Esophagus muscularis mucosa (tissue), 4 donors: Measurements from ENCODE around the gene WWC1. TPM values are rescaled to one million over a fixed set of nuclear protein-coding genes. Genes with fewer than 3 reads are reported as not detected.

ENCODE experiments used
- DNase-seq: peaks from one replicate; pipeline ENCODE4 v3.0.0-alpha.2; 2017; ENCODE audit errors: extremely low spot score
- H3K27ac ChIP-seq, 4 donors: fragments of 200-600 bp; sonication (generic); replicated peaks in 1 of 4; 1 replicate in 3 of 4; 2 replicates in 1 of 4; pipeline ENCODE4 v1.5.1; 2016 to 2019; ENCODE audit warnings: mild to moderate bottlenecking in 1 of 4
- H3K27me3 ChIP-seq, 4 donors: fragments of 200-600 bp; sonication (generic); one replicate each; pipeline versions ENCODE4 v1.5.1 to v1.6.0; 2016 to 2019
- H3K36me3 ChIP-seq, 4 donors: fragments of 200-600 bp; sonication (generic); one replicate each; pipeline ENCODE4 v1.5.1; 2016 to 2019
- H3K4me1 ChIP-seq, 4 donors: fragments of 200-600 bp; sonication (generic); one replicate each; pipeline ENCODE4 v1.5.1; 2016 to 2019
- H3K4me3 ChIP-seq, 4 donors: fragments of 200-600 bp; sonication (generic); 1 replicate in 2 of 4; 2 replicates in 2 of 4; pipeline ENCODE4 v1.5.1; 2016 to 2019; ENCODE audit warnings: mild to moderate bottlenecking in 4 of 4, moderate library complexity in 1 of 4
- H3K9me3 ChIP-seq, 4 donors: fragments of 200-600 bp; sonication (generic); 1 replicate in 3 of 4; 2 replicates in 1 of 4; pipeline ENCODE4 v1.5.1; 2016 to 2019
- CTCF ChIP-seq, 3 experiments: fragments of 200-600 bp in 2 of 3; fragments of 450-650 bp in 1 of 3; sonication (generic) in 2 of 3; IDR thresholded peaks; one replicate each; pipeline ENCODE4 v1.5.1; 2017 to 2019; ENCODE audit warnings: antibody characterized with exemption in 3 of 3, mild to moderate bottlenecking in 2 of 3, moderate library complexity in 1 of 3
- EP300 ChIP-seq: sonication (generic); formaldehyde crosslinking; IDR thresholded peaks from one replicate; pipeline ENCODE4 v1.6.1; 2017; ENCODE audit warnings: antibody characterized with exemption
- POLR2A ChIP-seq: fragments of 450-650 bp; IDR thresholded peaks from one replicate; pipeline ENCODE4 v1.6.1; 2017; ENCODE audit warnings: antibody characterized with exemption, moderate library complexity, mild to moderate bottlenecking, low read depth
- POLR2AphosphoS5 ChIP-seq, 2 donors: sonication (generic); formaldehyde crosslinking; IDR thresholded peaks; one replicate each; pipeline ENCODE4 v1.6.1; 2017; ENCODE audit warnings: antibody characterized with exemption in 2 of 2
- WGBS: methylation state at CpG from one replicate; pipeline ENCODE4 v1.1.5; 2018; 5-methylcytosine and 5-hydroxymethylcytosine counted together
- intact Hi-C: fragments of 100-400 bp; cut with DNase I; formaldehyde crosslinking; loops from one replicate; pipeline ENCODE4 v1.15.1; 2023
- total RNA-seq, 4 donors: library from RNA; depleted of rRNA; stranded (reverse); fragments of >200 nt; gene quantifications; one replicate each; pipeline versions ENCODE4 v1.1.0 to v1.2.1, GENCODE V29; 2016

The WWC1 gene
- total RNA-seq, 4 donors from 2014 or later = 2.1 to 6.2 (median 3.2) TPM

GRCh38 chr5:168390491-168390890 lies 99.0 kb downstream of the WWC1 start:
- intact Hi-C loops = no loop called here

GRCh38 chr5:168393773-168394172 lies 102.3 kb downstream of the WWC1 start:
- Histone ChIP-seq H3K36me3 (no peaks in the 10 kb centered on the region), H3K4me3 (no peak overlapping the region), H3K9me3 (peaks cover 0 to 7% (median 0%) of the 10 kb centered on the region in 4 donors), H3K4me1 (no peaks in the 10 kb centered on the region), H3K27me3 (no peaks in the 10 kb centered on the region), H3K27ac (no peak overlapping the region)
- 76% methylated on average over 3 of the region's 3 CpGs for WGBS
- intact Hi-C loops = no loop called here
- DNase-seq = no peak
- TF ChIP-seq CTCF (IDR thresholded peaks at IDR 0.05) (no peak), EP300 (no peak), POLR2A (no peak)

More at GRCh38 chr5:168390491-168390890, 99.0 kb downstream of the WWC1 start:
- Histone ChIP-seq H3K27me3 (no peaks in the 10 kb centered on the region), H3K9me3 (peaks cover 0 to 11% (median under 1%) of the 10 kb centered on the region in 4 donors), H3K27ac (no peak overlapping the region), H3K4me1 (no peaks in the 10 kb centered on the region), H3K4me3 (no peak overlapping the region), H3K36me3 (no peaks in the 10 kb centered on the region)
- no CpG with 5 or more reads among the region's 4 CpGs for WGBS
- TF ChIP-seq EP300 = no peak
- no peak for TF ChIP-seq POLR2AphosphoS5 (IDR thresholded peaks at IDR 0.05)
- no peak for TF ChIP-seq CTCF (IDR thresholded peaks at IDR 0.05)
- no peak for DNase-seq

GRCh38 chr5:168400429-168401220 lies 109.2 kb downstream of the WWC1 start:
- H3K27me3 ChIP-seq = no peaks in the 10 kb centered on the region
- no peak overlapping the region for H3K27ac ChIP-seq
- DNase-seq = no peak
- no peaks in the 10 kb centered on the region for H3K36me3 ChIP-seq
- no peak for TF ChIP-seq POLR2A
- TF ChIP-seq EP300 = no peak
- no peak for TF ChIP-seq POLR2AphosphoS5 (IDR thresholded peaks at IDR 0.05)
- TF ChIP-seq CTCF (IDR thresholded peaks at IDR 0.05) = no peak
- no peaks in the 10 kb centered on the region for H3K9me3 ChIP-seq
- H3K4me3 ChIP-seq = no peak overlapping the region
- intact Hi-C loops = no loop called here
- H3K4me1 ChIP-seq = peaks cover 0 to 16% (median 9%) of the 10 kb centered on the region in 4 donors
- WGBS = 82% methylated on average over 4 of the region's 4 CpGs

GRCh38 chr5:168401226-168401625 lies 109.8 kb downstream of the WWC1 start:
- Histone ChIP-seq H3K4me3 (no peak overlapping the region), H3K4me1 (peaks cover 0 to 16% (median 9%) of the 10 kb centered on the region in 4 donors), H3K9me3 (no peaks in the 10 kb centered on the region), H3K27me3 (no peaks in the 10 kb centered on the region), H3K36me3 (no peaks in the 10 kb centered on the region), H3K27ac (no peak overlapping the region)
- no peak for TF ChIP-seq CTCF (IDR thresholded peaks at IDR 0.05)
- no peak for TF ChIP-seq POLR2AphosphoS5 (IDR thresholded peaks at IDR 0.05)
- TF ChIP-seq EP300 = no peak
- TF ChIP-seq POLR2A = no peak
- no peak for DNase-seq
- intact Hi-C loops = no loop called here
- 67% methylated on average over 5 of the region's 5 CpGs for whole genome bisulfite sequencing

- WGBS = 97% methylated on average over 4 of the region's 4 CpGs
- DNase-seq = no peak
- Histone ChIP-seq H3K9me3 (no peaks in the 10 kb centered on the region), H3K4me3 (no peak overlapping the region), H3K27me3 (no peaks in the 10 kb centered on the region), H3K27ac (no peak overlapping the region), H3K4me1 (peaks cover 0 to 16% (median 9%) of the 10 kb centered on the region in 4 donors), H3K36me3 (no peaks in the 10 kb centered on the region)
- TF ChIP-seq CTCF (IDR thresholded peaks at IDR 0.05) (no peak), POLR2A (no peak), POLR2AphosphoS5 (IDR thresholded peaks at IDR 0.05) (no peak), EP300 (no peak)
- intact Hi-C loops = no loop called here
These were observed 110.4 kb downstream of the WWC1 start for GRCh38 chr5:168401880-168402279.
